BLaER1 (cell line): ENCODE results near the gene FLCN.

Source experiments
- H3K27ac ChIP-seq: shearing (Covaris generic); formaldehyde crosslinking; 2 replicates; pipeline ENCODE4 v1.8.1; 2022
- H3K27me3 ChIP-seq: shearing (Covaris generic); formaldehyde crosslinking; 2 replicates; pipeline ENCODE4 v1.8.1; 2022
- H3K36me3 ChIP-seq: shearing (Covaris generic); formaldehyde crosslinking; 2 replicates; pipeline ENCODE4 v1.8.1; 2022
- H3K4me1 ChIP-seq: shearing (Covaris generic); formaldehyde crosslinking; 2 replicates; pipeline ENCODE4 v1.8.1; 2022
- H3K4me2 ChIP-seq: shearing (Covaris generic); formaldehyde crosslinking; 2 replicates; pipeline ENCODE4 v1.8.1; 2022
- H3K4me3 ChIP-seq: shearing (Covaris generic); formaldehyde crosslinking; 2 replicates; pipeline ENCODE4 v1.8.1; 2022
- H3K9ac ChIP-seq: shearing (Covaris generic); formaldehyde crosslinking; 2 replicates; pipeline ENCODE4 v1.8.1; 2022
- H3K9me3 ChIP-seq: shearing (Covaris generic); formaldehyde crosslinking; 2 replicates; pipeline ENCODE4 v1.8.1; 2022
- H4K20me1 ChIP-seq: shearing (Covaris generic); formaldehyde crosslinking; 2 replicates; pipeline ENCODE4 v1.8.1; 2022
- Cebpa-rat ChIP-seq: shearing (Covaris generic); IDR thresholded peaks from 2 replicates; pipeline ENCODE4 v1.8.1; 2022

The FLCN gene

GRCh38 chr17:17236295-17237025 lies 508 bp downstream of the FLCN start:
- Histone ChIP-seq H3K9ac (peak overlapping the region; percentile 99), H3K4me2 (peak overlapping the region; percentile 93), H3K27ac (peak overlapping the region; percentile 100), H4K20me1 (peaks cover 45% of the 10 kb centered on the region), H3K4me1 (peaks cover 38% of the 10 kb centered on the region), H3K4me3 (peak overlapping the region; percentile 91), H3K36me3 (peaks cover 19% of the 10 kb centered on the region), H3K27me3 (no peaks in the 10 kb centered on the region), H3K9me3 (no peaks in the 10 kb centered on the region)
- TF ChIP-seq Cebpa-rat: no peak

- TF ChIP-seq Cebpa-rat: no peak
- H3K9ac ChIP-seq: peak overlapping the region; percentile 99
- peaks cover 28% of the 10 kb centered on the region for H3K36me3 ChIP-seq
- peaks cover 48% of the 10 kb centered on the region for H4K20me1 ChIP-seq
- no peaks in the 10 kb centered on the region for H3K27me3 ChIP-seq
- H3K4me1 ChIP-seq: peaks cover 38% of the 10 kb centered on the region
- H3K9me3 ChIP-seq: no peaks in the 10 kb centered on the region
- H3K4me2 ChIP-seq: peak overlapping the region; percentile 93
- H3K4me3 ChIP-seq: peak overlapping the region; percentile 91
- H3K27ac ChIP-seq: no peak overlapping the region
Measured at GRCh38 chr17:17235212-17236174, 1.5 kb downstream of the FLCN start.

- peaks cover 48% of the 10 kb centered on the region for H4K20me1 ChIP-seq
- H3K27me3 ChIP-seq: no peaks in the 10 kb centered on the region
- H3K36me3 ChIP-seq: peaks cover 61% of the 10 kb centered on the region
- H3K4me2 ChIP-seq: no peak overlapping the region
- H3K9ac ChIP-seq: no peak overlapping the region
- no peak overlapping the region for H3K4me3 ChIP-seq
- peaks cover 30% of the 10 kb centered on the region for H3K4me1 ChIP-seq
- no peaks in the 10 kb centered on the region for H3K9me3 ChIP-seq
- H3K27ac ChIP-seq: no peak overlapping the region
- no peak for TF ChIP-seq Cebpa-rat
Measured at GRCh38 chr17:17232303-17232621, 4.7 kb downstream of the FLCN start.

- Histone ChIP-seq H3K27ac (no peak overlapping the region), H4K20me1 (peaks cover 51% of the 10 kb centered on the region), H3K4me1 (peaks cover 30% of the 10 kb centered on the region), H3K9ac (no peak overlapping the region), H3K27me3 (no peaks in the 10 kb centered on the region), H3K4me3 (no peak overlapping the region), H3K4me2 (no peak overlapping the region), H3K36me3 (peaks cover 66% of the 10 kb centered on the region), H3K9me3 (no peaks in the 10 kb centered on the region)
- TF ChIP-seq Cebpa-rat: no peak
Measured at GRCh38 chr17:17231621-17232302, 5.2 kb downstream of the FLCN start.

- no peak for TF ChIP-seq Cebpa-rat
- H3K9ac ChIP-seq: no peak overlapping the region
- peaks cover 27% of the 10 kb centered on the region for H3K4me1 ChIP-seq
- no peak overlapping the region for H3K4me3 ChIP-seq
- H4K20me1 ChIP-seq: peaks cover 35% of the 10 kb centered on the region; the same call in 1 of the 2 replicates
- H3K27ac ChIP-seq: peak overlapping the region; percentile 12; the same call in 1 of the 2 replicates
- no peaks in the 10 kb centered on the region for H3K9me3 ChIP-seq
- H3K4me2 ChIP-seq: no peak overlapping the region
- peaks cover 86% of the 10 kb centered on the region for H3K36me3 ChIP-seq
- H3K27me3 ChIP-seq: no peaks in the 10 kb centered on the region
Measured at GRCh38 chr17:17229416-17230384, 7.3 kb downstream of the FLCN start.

- TF ChIP-seq Cebpa-rat: no peak
- H3K36me3 ChIP-seq: peaks cover 96% of the 10 kb centered on the region
- H3K27ac ChIP-seq: peak overlapping the region; percentile 12
- no peak overlapping the region for H3K4me3 ChIP-seq
- peaks cover 28% of the 10 kb centered on the region; the same call in 1 of the 2 replicates for H4K20me1 ChIP-seq
- H3K27me3 ChIP-seq: no peaks in the 10 kb centered on the region
- no peak overlapping the region for H3K9ac ChIP-seq
- H3K4me2 ChIP-seq: peak overlapping the region; percentile 24; the same call in 1 of the 2 replicates
- peaks cover 34% of the 10 kb centered on the region for H3K4me1 ChIP-seq
- no peaks in the 10 kb centered on the region for H3K9me3 ChIP-seq
Measured at GRCh38 chr17:17228521-17229279, 8.3 kb downstream of the FLCN start.

- Histone ChIP-seq H3K9me3 (no peaks in the 10 kb centered on the region), H3K27me3 (no peaks in the 10 kb centered on the region), H3K27ac (peak overlapping the region; percentile 12; the same call in 1 of the 2 replicates), H4K20me1 (peaks cover 23% of the 10 kb centered on the region; the same call in 1 of the 2 replicates), H3K4me2 (peak overlapping the region; percentile 24; the same call in 1 of the 2 replicates), H3K4me1 (peaks cover 42% of the 10 kb centered on the region), H3K9ac (no peak overlapping the region), H3K4me3 (no peak overlapping the region), H3K36me3 (peaks cover 99% of the 10 kb centered on the region)
- no peak for TF ChIP-seq Cebpa-rat
Measured at GRCh38 chr17:17227608-17228520, 9.1 kb downstream of the FLCN start.
